ENCODE data around the gene IFNLR1.

The IFNLR1 gene

DNA sequence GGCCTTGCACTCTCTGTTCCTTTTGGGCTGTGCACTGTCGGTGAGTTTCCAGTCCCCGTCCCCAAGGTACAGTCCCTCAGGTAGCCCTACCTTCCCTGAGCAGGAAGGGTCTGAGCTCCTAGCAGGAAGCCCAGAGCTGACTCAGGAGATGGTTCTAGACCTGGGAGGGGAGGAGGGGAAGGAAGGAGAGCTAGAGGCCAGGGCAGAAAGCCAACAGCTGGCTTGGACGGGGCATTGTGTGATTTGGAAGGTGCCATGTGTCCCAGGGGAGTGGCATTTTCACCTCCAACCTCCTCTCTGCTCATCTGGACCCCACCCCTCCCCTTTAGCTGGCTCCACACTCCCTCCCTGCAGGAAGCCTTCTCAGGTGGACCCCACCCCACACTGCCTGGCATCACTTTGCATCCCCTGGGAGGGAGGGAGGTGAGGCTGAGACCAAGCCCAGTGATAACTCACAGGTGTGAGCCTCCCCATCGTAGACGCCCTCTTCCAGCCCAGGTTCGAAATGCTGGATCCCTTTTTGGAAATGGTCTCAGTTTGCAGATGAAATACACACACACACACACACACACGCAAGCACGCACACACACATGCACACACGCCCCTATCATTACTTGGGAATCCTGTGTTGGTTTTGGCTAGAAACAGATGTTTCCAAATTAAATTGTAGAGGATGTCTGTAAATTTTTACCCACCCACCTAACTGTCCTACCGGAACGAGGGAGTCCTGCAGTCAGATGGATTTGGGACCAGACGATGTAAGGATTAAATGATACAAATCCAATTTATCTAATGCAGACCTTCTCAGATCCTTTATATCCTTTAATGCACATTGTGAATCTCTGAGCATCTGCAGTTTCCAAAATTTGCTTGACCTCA is 19.7 kb upstream of the IFNLR1 start:
- no peak for FAIRE-seq
- no peak for DNase-seq (ENCODE audit: insufficient read length, low spot score)

DNA sequence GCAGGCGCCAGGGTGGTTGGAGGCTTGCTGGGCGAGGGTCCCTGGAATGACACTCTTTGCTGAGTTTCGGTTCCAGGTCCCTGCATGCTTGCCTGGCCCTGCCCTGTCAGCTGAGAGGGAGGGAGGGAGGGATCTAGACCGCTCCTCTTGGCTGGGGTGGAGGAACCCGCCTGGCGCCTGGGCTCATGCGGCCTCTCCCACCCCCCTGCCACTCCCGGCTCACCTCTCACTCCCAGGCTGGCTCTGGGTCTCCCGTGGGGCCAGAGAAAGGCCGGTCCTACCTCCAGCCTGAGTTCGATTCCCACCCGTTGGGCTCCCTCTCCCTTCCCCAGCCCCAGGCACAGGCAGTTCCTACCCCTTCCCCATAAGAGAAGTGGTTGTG is 19.0 kb upstream of the IFNLR1 start:
- FAIRE-seq (no peak), DNase-seq (ENCODE audit: insufficient read length, low spot score) (no peak)

DNA sequence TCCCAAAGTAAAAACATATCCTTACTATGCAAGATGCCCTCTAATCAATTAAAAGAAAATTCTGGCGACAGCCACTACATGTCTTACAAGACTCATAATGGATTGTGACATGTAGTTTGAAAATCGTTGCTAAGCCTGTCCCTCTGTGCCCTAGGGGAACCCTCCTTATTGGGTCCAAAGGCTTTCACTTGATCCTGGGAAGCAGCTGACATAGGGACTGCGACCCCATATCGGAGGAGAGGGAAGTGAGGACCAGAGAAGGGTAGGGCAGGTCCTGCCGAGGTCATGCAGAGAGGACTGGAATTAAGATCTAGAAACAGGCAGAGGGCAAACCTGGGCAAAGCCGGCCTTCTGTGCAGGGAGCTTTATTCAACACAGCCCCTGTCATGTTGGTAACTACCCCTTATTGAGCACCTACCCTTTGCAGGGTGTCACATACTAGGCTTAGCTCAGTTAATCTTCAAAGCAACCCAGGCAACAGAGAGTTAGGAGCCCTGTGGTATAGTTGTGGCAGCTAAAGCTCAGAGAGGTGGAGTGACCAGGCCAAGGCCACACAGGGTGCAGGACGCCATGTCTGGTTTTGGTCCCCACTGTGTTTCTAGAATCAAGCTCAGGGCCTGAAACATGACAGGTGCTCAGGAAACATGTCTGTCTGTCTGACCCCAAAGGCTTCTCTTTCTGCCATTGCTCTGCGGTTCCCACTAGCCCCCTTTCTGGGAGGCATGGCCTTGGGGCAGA is 18.4 kb upstream of the IFNLR1 start:
- DNase-seq (ENCODE audit: insufficient read length, low spot score) (no peak), FAIRE-seq (no peak)

DNA sequence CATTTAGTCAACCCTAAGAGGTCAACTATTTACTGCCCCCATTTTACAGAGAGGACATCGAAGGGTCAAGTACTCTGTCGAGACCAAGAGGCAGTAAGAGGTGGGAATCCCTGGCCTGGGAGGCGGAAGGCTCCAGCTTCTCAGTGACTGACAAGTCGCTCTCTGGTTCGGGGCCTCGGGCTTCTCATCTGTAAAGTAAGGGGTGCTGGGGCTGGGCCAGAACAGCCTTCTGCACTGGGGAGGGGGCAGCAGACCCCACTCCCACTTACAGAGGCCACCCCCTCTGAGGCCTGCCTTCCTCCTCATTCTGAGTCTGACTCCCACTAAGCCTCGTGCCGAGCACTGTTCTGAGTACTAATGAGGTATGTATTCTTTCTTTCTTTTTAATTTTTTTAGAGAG is 17.0 kb upstream of the IFNLR1 start:
- FAIRE-seq (no peak), DNase-seq (ENCODE audit: insufficient read length, low spot score) (no peak)

DNA sequence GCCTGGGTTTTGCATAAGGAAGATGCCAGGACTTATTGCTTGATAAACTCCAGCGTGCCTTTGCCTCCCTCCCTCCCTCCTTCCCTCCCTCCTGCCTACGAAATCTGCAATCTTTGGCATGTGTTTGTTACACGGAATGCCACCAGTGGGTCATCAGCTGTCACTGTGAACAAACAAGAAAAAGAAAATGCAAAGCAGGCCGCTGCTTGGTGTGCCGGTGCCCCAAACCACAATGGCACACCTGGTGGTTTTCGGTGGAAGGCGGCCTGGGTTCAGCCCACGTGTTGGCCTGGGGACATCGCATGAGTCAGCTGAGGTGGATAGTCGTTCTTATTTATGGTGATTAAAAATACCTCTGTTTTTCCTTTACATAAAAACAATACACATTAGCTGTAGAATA is 16.3 kb upstream of the IFNLR1 start:
- FAIRE-seq (no peak), DNase-seq (ENCODE audit: insufficient read length, low spot score) (no peak)

DNA sequence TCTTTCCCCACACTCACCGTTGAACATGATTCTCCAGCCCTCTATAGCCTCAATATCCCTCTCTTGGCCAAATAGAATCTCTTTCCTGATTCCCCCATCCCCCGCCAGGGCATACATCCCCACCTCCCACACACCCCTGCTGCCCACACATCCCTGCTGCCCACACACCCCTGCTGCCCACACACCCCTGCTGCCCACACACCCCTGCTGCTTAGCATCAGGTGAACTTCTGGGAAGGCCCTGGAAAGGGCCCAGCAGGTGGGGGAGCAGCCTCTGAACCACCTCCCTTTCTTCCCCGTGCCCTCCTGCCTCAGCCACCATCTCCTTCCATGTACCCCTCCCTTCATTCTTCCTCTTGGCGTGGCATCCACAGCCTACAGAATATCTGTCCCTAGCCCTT is 15.9 kb upstream of the IFNLR1 start:
- no peak for DNase-seq (ENCODE audit: insufficient read length, low spot score)
- FAIRE-seq = no peak

DNA sequence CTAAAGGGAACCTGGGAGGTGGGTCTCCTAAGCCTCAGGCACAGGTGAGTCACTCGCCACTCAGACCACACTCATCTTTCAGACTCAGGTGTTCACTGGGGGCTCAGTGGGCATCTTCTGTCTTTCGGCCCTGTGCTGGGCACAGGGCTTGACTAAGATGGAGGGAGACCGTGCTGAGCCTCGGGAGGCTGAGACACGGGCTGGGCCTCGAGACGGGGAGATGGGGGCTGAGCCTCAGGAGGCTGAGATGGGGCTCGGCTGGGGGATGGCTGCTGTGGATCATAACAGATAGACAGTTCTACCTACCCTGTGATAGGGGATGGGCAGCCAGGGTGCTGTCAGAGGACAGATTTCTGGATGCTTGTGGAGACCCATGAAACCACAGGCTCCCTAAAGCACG is 15.5 kb upstream of the IFNLR1 start:
- DNase-seq (ENCODE audit: insufficient read length, low spot score) = no peak
- FAIRE-seq = no peak

DNA sequence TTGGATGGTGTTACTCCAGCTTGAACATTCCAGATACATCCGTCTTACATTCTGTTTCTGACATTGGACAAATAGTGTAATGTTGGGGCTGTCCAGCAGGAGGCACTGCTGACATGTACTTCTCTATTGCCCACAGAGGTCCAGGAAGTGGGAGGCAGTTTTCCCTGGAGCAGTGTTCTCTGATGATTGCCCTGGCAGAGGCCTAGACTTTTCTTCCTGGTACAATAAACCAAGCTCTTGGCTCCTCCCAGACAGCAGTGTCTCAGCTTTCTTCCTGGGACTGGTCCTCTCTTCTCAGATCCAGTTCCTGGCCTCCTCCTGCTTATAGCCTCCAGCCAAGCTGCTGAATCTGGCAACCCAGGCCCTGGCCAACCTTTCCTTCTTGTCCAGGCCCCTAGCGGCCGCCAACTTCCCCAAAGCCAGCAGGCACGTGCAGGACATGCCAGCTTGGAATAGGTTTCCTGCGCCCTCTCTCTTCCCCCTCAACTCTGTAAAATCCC is 14.9 kb upstream of the IFNLR1 start:
- DNase-seq (ENCODE audit: insufficient read length, low spot score) (peak; percentile 78), FAIRE-seq (peak; percentile 82)

DNA sequence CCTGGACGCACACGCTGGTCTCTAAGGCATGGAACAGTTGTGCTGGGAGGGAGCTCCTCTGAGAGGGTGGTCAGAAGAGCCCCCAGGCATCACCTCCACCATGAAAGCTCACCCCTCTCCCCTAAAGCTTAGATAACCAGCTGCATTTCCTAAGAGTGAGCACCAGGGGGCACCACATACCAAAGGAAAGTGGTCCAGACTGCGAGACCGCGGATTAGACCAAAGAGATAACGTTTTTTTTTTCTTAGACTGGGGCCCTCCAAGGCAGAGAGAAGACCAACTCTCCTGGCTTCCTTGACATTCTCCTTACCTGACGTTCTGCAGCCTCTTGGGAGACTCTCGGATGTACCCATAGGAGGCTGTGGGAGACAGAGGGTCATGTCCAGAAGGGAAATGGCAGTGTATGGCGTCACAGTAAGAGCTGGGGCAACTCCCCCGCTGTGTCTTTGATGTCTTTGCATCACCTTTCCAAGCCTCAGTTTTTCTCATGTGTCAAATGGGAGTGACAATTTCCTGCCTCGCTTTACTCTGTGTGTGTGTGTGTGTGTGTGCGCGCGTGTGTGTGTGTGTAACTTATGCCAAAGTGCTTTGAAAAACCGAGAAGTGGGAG is 12.3 kb upstream of the IFNLR1 start:
- DNase-seq (ENCODE audit: insufficient read length, low spot score) = peak; percentile 75
- FAIRE-seq = no peak

DNA sequence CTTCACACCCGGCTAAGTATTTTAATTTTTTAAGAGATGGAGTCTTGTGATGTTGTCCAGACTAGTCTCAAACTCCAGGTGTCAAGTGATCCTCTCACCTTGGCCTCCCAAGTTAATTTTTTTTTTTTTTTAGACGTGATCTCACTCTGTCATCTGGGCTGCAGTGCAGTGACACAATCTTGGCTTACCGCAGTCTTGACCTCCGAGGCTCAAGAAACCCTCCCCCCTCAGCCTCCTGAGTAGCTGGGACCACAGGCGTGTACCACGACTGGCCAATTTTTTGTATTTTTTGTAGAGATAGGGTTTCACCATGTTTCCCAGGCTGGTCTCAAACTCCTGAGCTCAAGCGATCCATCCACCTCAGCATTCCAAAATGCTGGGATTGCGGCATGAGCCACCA is 11.7 kb upstream of the IFNLR1 start:
- FAIRE-seq = no peak
- no peak for DNase-seq (ENCODE audit: insufficient read length, low spot score)

DNA sequence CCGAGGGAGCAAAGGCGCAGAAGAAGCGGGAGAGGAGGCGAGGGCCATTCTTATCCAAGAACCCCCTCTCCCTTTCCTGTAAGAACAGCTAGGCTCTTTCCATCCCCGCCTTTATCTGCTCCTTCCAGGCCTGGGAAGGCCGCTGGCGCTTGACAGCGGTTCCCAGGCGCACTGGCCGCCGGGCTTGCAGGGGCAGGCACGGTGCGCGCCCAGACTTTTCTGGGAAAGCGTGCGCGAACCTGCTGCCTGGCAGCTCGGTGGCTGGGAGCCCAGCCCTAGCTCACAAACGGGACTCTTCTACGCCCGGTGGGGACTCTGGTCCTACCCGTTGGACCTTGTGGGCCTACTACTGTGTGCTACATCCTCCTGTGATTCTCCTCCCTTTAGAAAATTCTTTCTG is 8.8 kb upstream of the IFNLR1 start:
- no peak for FAIRE-seq
- DNase-seq (ENCODE audit: insufficient read length, low spot score) = no peak

DNA sequence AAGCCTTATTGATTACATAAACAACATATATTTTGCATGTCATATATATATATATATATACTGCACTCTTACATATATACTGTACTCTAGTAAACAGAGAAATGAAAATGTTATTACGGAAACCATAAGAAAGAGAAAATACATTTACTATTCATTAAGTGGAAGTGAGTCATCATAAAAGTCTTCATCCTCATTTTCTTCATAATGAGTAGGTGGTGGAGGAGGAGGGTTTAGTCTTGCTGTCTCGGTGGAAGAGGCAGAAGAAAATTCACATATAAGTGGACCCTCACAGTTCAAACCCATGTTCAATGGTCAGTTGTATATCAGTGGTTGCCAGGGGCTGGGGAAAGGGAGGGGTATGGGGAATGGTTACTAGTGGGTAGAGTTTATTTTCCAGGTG is 8.0 kb upstream of the IFNLR1 start:
- DNase-seq (ENCODE audit: insufficient read length, low spot score) = no peak
- FAIRE-seq = no peak

DNA sequence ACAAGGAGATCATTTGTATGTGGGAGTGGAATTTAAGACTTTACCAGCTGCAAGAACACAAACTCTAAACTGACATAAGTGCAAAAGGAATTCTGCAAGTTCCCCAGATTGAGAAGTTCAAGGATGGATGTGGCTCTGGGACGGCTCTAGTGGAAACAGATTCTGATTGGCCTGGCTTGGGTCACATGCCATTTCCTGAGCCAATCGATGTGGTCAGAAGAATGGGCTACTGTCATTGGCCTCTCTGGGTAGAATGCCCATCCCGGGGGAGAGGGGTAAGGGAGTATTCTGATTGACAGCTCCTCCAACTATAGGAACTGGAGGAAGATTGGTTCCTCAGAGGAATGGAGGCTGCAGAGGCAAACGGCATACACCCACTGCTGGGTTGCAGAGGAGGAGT is 6.0 kb upstream of the IFNLR1 start:
- no peak for FAIRE-seq
- no peak for DNase-seq (ENCODE audit: insufficient read length, low spot score)

DNA sequence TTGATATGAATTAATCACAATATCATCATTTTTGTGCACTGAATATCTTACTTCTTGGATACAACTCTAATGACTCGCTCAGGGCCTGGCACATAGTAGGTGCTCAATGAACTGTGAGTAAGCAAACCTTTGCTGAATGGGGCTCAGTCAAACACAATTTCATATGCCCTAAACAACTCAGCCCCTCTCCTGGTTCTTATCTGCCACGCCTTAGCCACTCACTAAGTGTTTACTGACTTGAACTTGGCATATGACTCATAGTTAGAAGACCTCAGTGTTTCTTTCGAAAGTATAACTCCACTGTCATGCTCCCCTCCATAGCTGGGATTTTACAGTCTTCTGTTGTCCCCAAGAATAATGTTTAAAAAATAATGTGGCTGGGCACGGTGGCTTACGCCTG is 4.8 kb upstream of the IFNLR1 start:
- DNase-seq (ENCODE audit: insufficient read length, low spot score) (no peak), FAIRE-seq (no peak)

DNA sequence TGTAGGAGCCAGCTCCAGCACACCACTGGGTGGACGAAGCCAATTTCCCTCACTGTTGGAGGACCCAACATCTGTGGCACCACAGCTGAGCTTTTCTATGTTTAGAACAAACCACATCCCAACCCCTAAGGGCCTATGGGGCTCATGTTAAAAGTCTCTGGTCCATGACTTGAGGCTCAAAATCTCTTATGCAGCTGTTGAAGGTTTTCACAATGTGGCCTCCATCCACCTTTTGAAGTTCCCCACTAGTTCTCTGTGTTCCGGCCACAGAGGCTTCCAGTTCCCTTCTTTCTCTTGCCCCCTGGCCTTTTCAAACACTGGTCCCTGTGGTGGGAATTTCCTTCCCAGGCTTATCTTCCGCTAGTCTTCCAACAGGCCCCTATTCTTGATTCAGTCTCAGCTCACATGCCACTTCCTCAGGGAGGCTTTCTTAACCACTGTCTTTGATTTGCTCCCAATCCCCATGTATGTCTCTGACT is 3.9 kb upstream of the IFNLR1 start:
- DNase-seq (ENCODE audit: insufficient read length, low spot score) (no peak), FAIRE-seq (no peak)

DNA sequence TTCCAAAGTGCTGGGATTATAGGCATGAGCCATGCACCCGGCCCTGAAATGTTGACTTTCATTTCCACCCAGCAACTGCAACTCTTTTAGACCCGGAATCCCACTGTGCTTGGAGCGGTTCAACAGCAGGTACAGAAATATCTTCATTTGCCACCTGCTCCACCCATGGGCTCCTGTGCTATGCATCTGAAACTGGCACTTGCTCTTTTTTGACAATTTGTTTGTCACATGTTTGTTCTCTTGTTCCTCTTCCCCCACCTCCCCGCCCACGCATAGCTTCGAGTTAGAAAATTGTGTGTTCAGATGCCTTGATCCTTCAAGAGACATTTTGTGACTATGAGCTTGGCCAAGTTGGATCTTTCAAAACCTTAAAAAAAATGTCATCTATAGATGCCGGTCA is 2.4 kb upstream of the IFNLR1 start:
- DNase-seq (ENCODE audit: insufficient read length, low spot score) = no peak
- FAIRE-seq = no peak

DNA sequence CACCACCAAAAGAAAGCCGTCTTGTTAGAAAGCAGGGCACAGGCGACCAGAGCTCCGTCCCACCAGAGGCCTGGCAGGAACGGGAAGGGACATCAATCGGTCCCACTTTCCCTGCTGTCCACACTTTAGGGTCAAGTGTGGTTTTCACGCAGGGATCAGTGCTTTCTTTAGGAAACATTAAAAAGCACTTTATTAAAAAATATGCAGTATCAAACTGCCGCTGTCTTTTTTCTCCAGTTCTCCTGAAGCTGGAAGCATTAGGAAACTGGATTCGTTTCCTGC is 437 bp downstream of the IFNLR1 start:
- DNase-seq (ENCODE audit: insufficient read length, low spot score) (no peak), FAIRE-seq (no peak)

DNA sequence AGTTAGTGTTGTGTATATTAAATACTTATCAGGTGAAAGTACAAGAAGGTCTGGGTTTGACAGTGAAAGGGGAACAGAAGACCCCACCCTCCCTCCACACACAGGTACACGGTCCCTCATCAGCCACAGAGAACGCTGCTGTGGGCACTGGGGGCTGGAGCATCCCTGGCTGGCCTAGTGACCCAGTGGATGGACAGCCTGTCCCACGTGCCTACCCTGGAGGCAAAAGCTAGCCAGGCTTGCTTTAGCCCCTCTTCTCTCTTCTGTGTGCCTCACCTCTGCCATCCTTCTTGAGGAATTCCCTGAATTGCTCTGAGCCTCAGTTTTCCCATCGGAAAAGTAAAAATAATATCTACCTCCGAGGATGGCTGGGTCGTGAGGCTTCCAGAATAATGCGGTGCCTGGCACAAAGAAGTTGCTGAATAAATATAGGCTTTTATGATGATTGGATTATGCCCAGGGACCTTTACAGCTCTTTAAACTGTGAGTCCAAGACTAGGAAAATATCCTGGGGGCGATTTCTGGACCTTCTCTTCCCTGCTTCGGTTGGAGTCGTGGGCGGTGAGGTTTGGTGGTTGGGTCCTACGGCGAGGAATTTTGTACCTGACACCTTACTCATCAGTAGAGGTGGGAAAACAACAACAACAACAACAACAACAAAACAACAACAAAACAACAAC is 918 bp downstream of the IFNLR1 start:
- no peak for FAIRE-seq
- DNase-seq (ENCODE audit: insufficient read length, low spot score) = no peak

DNA sequence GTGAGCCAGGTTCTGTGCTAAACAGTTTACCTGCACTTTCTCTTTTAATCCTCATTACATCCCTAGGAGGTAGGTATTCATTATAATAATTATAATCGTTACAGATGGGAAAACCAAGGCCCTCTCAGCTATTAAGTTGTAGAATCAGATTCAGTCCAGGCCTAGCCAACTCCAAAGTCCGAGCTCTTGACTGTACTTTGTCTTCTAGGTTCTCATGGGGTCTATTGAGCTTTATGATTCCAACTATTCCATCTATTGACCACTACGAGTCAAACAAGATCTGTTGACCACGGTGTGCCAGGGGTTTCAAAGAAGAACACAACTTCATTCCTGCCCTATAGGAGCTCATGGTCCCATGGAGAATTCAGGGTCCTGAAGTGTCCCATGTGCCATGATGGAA is 2.0 kb downstream of the IFNLR1 start:
- DNase-seq (ENCODE audit: insufficient read length, low spot score) (no peak), FAIRE-seq (no peak)

DNA sequence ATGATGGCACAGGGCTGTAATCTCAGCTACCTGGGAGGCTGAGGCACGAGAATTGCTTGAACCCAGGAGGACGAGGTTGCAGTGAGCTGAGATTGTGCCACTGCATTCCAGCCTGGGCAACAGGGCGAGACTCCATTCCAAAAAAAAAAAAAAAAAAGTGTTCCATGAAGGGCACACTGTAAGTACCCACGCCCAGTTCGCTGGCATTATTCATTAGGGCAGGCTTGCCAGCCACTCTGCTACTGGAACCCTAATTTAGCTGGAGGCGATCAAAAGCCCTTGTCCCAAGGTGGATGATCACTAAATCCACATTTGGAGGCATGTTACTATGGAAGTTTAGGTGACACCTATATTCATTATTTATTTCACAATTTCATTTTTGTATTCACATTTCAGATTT is 5.0 kb downstream of the IFNLR1 start:
- FAIRE-seq = no peak
- no peak for DNase-seq (ENCODE audit: insufficient read length, low spot score)

DNA sequence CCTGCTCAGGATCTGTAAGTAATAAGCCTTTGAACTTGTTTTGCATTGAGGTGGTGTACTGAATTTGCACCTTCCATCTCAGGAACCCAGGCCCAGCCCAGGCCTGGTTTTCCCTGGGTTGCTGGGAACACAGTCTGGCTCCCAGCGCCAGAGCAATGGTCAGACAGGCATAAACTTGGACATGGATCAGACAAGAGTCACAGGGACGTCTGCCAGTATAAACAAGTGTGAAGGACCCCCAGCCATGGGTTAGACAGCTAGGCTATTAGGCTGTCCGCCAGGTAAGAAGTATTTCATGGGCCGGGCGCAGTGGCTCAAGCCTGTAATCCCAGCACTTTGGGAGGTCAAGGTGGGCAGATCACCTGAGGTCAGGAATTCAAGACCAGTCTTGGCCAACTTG is 5.5 kb downstream of the IFNLR1 start:
- FAIRE-seq (no peak), DNase-seq (ENCODE audit: insufficient read length, low spot score) (no peak)
